Breast epithelium (tissue), 3 donors: ENCODE results near the gene P3H1.

Source experiments
- POLR2A ChIP-seq: fragments of 450-650 bp; IDR thresholded peaks from one replicate; pipeline ENCODE4 v1.6.1; 2016; ENCODE audit warnings: antibody characterized with exemption, mild to moderate bottlenecking, moderate library complexity
- POLR2AphosphoS5 ChIP-seq, 3 donors: sonication (generic); formaldehyde crosslinking; IDR thresholded peaks; one replicate each; pipeline ENCODE4 v1.6.1; 2017; ENCODE audit warnings: antibody characterized with exemption in 3 of 3
- TF ChIP-seq, protein P1 (sequence below), 3 donors: fragments of 450-650 bp; IDR thresholded peaks; one replicate each; pipeline ENCODE4 v1.5.1; 2016 to 2017; ENCODE audit warnings: antibody characterized with exemption in 3 of 3, mild to moderate bottlenecking in 3 of 3, moderate library complexity in 3 of 3

DNA sequence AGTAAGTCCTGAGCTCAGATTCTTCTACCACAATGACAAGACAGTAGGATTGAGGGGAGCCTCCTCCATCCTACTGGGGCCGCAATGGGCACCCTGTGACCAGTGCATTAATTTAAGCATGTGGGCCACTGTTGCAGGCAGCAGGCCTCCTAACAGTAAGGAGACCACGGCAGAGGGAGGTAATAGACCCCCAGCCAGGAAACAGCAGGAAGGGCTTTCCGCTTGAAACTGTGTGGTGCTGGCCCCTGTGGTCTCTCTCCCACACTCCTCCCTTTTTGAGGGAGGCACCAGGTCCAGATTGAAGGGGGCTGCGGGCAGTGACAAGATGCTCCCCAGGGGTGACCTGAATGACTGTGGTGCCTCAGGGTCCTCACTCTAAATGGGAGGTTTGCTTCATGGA, 25.1 kb downstream of the P3H1 start:
- TF ChIP-seq, protein P1, sequence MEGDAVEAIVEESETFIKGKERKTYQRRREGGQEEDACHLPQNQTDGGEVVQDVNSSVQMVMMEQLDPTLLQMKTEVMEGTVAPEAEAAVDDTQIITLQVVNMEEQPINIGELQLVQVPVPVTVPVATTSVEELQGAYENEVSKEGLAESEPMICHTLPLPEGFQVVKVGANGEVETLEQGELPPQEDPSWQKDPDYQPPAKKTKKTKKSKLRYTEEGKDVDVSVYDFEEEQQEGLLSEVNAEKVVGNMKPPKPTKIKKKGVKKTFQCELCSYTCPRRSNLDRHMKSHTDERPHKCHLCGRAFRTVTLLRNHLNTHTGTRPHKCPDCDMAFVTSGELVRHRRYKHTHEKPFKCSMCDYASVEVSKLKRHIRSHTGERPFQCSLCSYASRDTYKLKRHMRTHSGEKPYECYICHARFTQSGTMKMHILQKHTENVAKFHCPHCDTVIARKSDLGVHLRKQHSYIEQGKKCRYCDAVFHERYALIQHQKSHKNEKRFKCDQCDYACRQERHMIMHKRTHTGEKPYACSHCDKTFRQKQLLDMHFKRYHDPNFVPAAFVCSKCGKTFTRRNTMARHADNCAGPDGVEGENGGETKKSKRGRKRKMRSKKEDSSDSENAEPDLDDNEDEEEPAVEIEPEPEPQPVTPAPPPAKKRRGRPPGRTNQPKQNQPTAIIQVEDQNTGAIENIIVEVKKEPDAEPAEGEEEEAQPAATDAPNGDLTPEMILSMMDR (IDR thresholded peaks at IDR 0.05) = no peak
- TF ChIP-seq POLR2A (no peak), POLR2AphosphoS5 (IDR thresholded peaks at IDR 0.05) (no peak)
